GM12891 (cell line): ENCODE results near the gene RARA.

Experiments
- PAX5 ChIP-seq: IDR thresholded peaks from 2 replicates; pipeline ENCODE4 v1.6.1; 2011; ENCODE audit warnings: low read length, moderate library complexity, mild to moderate bottlenecking; ENCODE audit not compliant: insufficient read depth, severe bottlenecking
- POLR2A ChIP-seq: IDR thresholded peaks from 2 replicates; pipeline ENCODE4 v1.6.1; 2011; ENCODE audit warnings: low read depth, low read length, control low read depth
- POLR2AphosphoS5 ChIP-seq: IDR thresholded peaks from 2 replicates; pipeline ENCODE4 v1.6.1; 2011; ENCODE audit warnings: low read depth, low read length, control low read depth
- POU2F2 ChIP-seq: IDR thresholded peaks from 2 replicates; pipeline ENCODE4 v1.6.1; 2011; ENCODE audit warnings: low read depth, mild to moderate bottlenecking, control low read depth, low read length, moderate library complexity
- SPI1 ChIP-seq: IDR thresholded peaks from 2 replicates; pipeline ENCODE4 v1.6.1; 2011; ENCODE audit warnings: low read depth, low read length, control low read depth
- TAF1 ChIP-seq: IDR thresholded peaks from 2 replicates; pipeline ENCODE4 v1.6.1; 2011; ENCODE audit warnings: low read depth, low read length, control low read depth

GRCh38 chr17:40312893-40313667, 4.1 kb downstream of the RARA start:
- TF ChIP-seq POLR2A: no peak
- no peak for TF ChIP-seq TAF1
- no peak for TF ChIP-seq POLR2AphosphoS5
- TF ChIP-seq SPI1: no peak
- no peak for TF ChIP-seq PAX5
- TF ChIP-seq POU2F2: no peak
